Islet of Langerhans (tissue), 1 donor: ENCODE results near the gene GRHL3.
"Not testable (repeated sequence)": the region's sequence is repeated elsewhere in the genome, so short reads cannot be mapped to it uniquely, and the experiment has no call there.

Experiments
- FAIRE-seq: peaks from one replicate; lab custom pipeline; 2011; peaks lifted over from hg19 to GRCh38; lab: Jason Lieb, UNC

GRHL3 gene

GRCh38 chr1:24319312-24319863, at the start of gene GRHL3:
TSS of gene GRHL3 (plus strand) at chr1:24319357. CDS start at chr1:24319552, 195 bp downstream.
- FAIRE-seq, result no peak

- not testable (repeated sequence) for FAIRE-seq
Observed at GRCh38 chr1:24274203-24275103, 44.7 kb upstream of the GRHL3 start.

GRCh38 chr1:24275104-24275410, 44.1 kb upstream of the GRHL3 start:
- FAIRE-seq, result no peak

GRCh38 chr1:24275510-24275909, 43.6 kb upstream of the GRHL3 start:
- no peak for FAIRE-seq

- no peak for FAIRE-seq
Observed at GRCh38 chr1:24276791-24277190, 42.4 kb upstream of the GRHL3 start.

- FAIRE-seq, result no peak
Observed at GRCh38 chr1:24277420-24278169, 41.6 kb upstream of the GRHL3 start.

GRCh38 chr1:24278726-24279125, 40.4 kb upstream of the GRHL3 start:
- no peak for FAIRE-seq

GRCh38 chr1:24279590-24280232, 39.4 kb upstream of the GRHL3 start:
- no peak for FAIRE-seq

- FAIRE-seq, result no peak
Observed at GRCh38 chr1:24281591-24281990, 37.6 kb upstream of the GRHL3 start.

- no peak for FAIRE-seq
Observed at GRCh38 chr1:24282491-24282890, 36.7 kb upstream of the GRHL3 start.

GRCh38 chr1:24283326-24284155, 35.6 kb upstream of the GRHL3 start:
- peak; percentile 91 for FAIRE-seq

GRCh38 chr1:24284156-24284471, 35.0 kb upstream of the GRHL3 start:
- no peak for FAIRE-seq

- no peak for FAIRE-seq
Observed at GRCh38 chr1:24285231-24285630, 33.9 kb upstream of the GRHL3 start.

- FAIRE-seq, result no peak
Observed at GRCh38 chr1:24286246-24287010, 32.7 kb upstream of the GRHL3 start.

GRCh38 chr1:24287779-24288178, 31.4 kb upstream of the GRHL3 start:
- FAIRE-seq, result not testable (repeated sequence)

GRCh38 chr1:24288479-24288878, 30.7 kb upstream of the GRHL3 start:
- no peak for FAIRE-seq

- FAIRE-seq, result no peak
Observed at GRCh38 chr1:24289937-24290595, 29.1 kb upstream of the GRHL3 start.

GRCh38 chr1:24290933-24291487, 28.1 kb upstream of the GRHL3 start:
- FAIRE-seq, result no peak

GRCh38 chr1:24292103-24292502, 27.1 kb upstream of the GRHL3 start:
- no peak for FAIRE-seq

- FAIRE-seq, result no peak
Observed at GRCh38 chr1:24292887-24293286, 26.3 kb upstream of the GRHL3 start.
